ENCODE data around the gene NTF3.

Gene NTF3

GRCh38 chr12:5433081-5433844 is 1.4 kb downstream of the NTF3 start:
- peak; percentile 69 for DNase-seq

- peak; percentile 44 for DNase-seq
These were observed 2.1 kb downstream of the NTF3 start for GRCh38 chr12:5433845-5434646.

GRCh38 chr12:5434647-5435560 is 3.0 kb downstream of the NTF3 start:
- DNase-seq, result peak; percentile 93

GRCh38 chr12:5437182-5437583 is 5.3 kb downstream of the NTF3 start:
- DNase-seq, result no peak

- no peak for DNase-seq
These were observed 5.7 kb downstream of the NTF3 start for GRCh38 chr12:5437589-5437988.

GRCh38 chr12:5438671-5439200 is 6.8 kb downstream of the NTF3 start:
- no peak for DNase-seq

- DNase-seq, result peak; percentile 25
These were observed 7.5 kb downstream of the NTF3 start for GRCh38 chr12:5439371-5439771.

GRCh38 chr12:5439788-5440300 is 7.9 kb downstream of the NTF3 start:
- DNase-seq, result no peak

- DNase-seq, result no peak
These were observed 9.1 kb downstream of the NTF3 start for GRCh38 chr12:5440978-5441377.

- DNase-seq, result no peak
These were observed 9.8 kb downstream of the NTF3 start for GRCh38 chr12:5441497-5442236.

- DNase-seq, result peak; percentile 84
These were observed 10.5 kb downstream of the NTF3 start for GRCh38 chr12:5442251-5443006.

- no peak for DNase-seq
These were observed 12.6 kb downstream of the NTF3 start for GRCh38 chr12:5444520-5444919.

GRCh38 chr12:5447320-5447719 is 15.4 kb downstream of the NTF3 start:
- DNase-seq, result no peak

GRCh38 chr12:5451251-5451650 is 19.3 kb downstream of the NTF3 start:
- DNase-seq, result no peak

- DNase-seq, result peak; percentile 91
These were observed 20.7 kb downstream of the NTF3 start for GRCh38 chr12:5452569-5452968.

- DNase-seq, result peak; percentile 86
These were observed 21.6 kb downstream of the NTF3 start for GRCh38 chr12:5453466-5453865.

- DNase-seq, result peak; percentile 43
These were observed 23.1 kb downstream of the NTF3 start for GRCh38 chr12:5455045-5455444.

- DNase-seq, result peak; percentile 23
These were observed 24.1 kb downstream of the NTF3 start for GRCh38 chr12:5456030-5456429.

- no peak for DNase-seq
These were observed 25.0 kb downstream of the NTF3 start for GRCh38 chr12:5456906-5457305.

- DNase-seq, result no peak
These were observed 26.5 kb downstream of the NTF3 start for GRCh38 chr12:5458229-5459050.
